ENCODE results near the gene CBR3.

Gene CBR3

GRCh38 chr21:36105327-36105842 lies 29.5 kb upstream of the CBR3 start:
- H3K36me3 ChIP-seq (ENCODE audit: control insufficient read depth, insufficient read depth, low read length), result no peaks in the 10 kb centered on the region
- H3K27me3 ChIP-seq (ENCODE audit: control insufficient read depth, insufficient read depth, low read length), result no peaks in the 10 kb centered on the region
- no peaks in the 10 kb centered on the region for H3K9me3 ChIP-seq (ENCODE audit: control insufficient read depth, low read length)
- TF ChIP-seq, protein P1, sequence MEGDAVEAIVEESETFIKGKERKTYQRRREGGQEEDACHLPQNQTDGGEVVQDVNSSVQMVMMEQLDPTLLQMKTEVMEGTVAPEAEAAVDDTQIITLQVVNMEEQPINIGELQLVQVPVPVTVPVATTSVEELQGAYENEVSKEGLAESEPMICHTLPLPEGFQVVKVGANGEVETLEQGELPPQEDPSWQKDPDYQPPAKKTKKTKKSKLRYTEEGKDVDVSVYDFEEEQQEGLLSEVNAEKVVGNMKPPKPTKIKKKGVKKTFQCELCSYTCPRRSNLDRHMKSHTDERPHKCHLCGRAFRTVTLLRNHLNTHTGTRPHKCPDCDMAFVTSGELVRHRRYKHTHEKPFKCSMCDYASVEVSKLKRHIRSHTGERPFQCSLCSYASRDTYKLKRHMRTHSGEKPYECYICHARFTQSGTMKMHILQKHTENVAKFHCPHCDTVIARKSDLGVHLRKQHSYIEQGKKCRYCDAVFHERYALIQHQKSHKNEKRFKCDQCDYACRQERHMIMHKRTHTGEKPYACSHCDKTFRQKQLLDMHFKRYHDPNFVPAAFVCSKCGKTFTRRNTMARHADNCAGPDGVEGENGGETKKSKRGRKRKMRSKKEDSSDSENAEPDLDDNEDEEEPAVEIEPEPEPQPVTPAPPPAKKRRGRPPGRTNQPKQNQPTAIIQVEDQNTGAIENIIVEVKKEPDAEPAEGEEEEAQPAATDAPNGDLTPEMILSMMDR (IDR thresholded peaks at IDR 0.05), result no peak
- H3K4me3 ChIP-seq (ENCODE audit: low read depth, low read length), result no peak overlapping the region
- H3K9ac ChIP-seq, result no peak overlapping the region
- H3K4me1 ChIP-seq, result no peaks in the 10 kb centered on the region
- H2AFZ ChIP-seq, result no peak overlapping the region
- H3K79me2 ChIP-seq, result no peaks in the 10 kb centered on the region
- H3K27ac ChIP-seq, result no peak overlapping the region
- no peak overlapping the region for H3K4me2 ChIP-seq (ENCODE audit: low read length)

DNA sequence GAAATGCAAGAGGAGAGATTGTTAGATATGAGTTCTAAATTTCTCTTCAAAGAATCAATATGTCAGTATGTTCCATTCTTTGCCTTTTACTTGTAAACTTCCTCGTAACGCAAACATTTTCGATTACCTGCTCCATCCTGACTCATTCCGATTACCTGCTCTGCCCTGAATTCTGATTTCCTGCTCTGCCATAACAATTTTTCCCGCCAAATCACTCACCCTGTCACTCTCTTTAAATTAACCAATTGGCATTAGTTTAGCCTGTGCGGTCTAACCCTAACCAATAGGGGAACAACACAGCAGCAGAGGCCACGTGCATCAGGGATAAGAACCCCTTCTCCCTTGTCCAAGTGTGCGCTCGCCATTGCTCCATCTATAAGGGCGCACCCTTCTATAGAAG lies 25.0 kb upstream of the CBR3 start:
- Histone ChIP-seq H2AFZ (no peak overlapping the region), H3K79me2 (no peaks in the 10 kb centered on the region), H3K36me3 (ENCODE audit: control insufficient read depth, insufficient read depth, low read length) (no peaks in the 10 kb centered on the region), H3K9me3 (ENCODE audit: control insufficient read depth, low read length) (no peaks in the 10 kb centered on the region), H3K4me1 (no peaks in the 10 kb centered on the region), H3K4me2 (ENCODE audit: low read length) (no peak overlapping the region), H3K27ac (no peak overlapping the region), H3K9ac (no peak overlapping the region), H3K4me3 (ENCODE audit: low read depth, low read length) (no peak overlapping the region), H3K27me3 (ENCODE audit: control insufficient read depth, insufficient read depth, low read length) (no peaks in the 10 kb centered on the region)
- TF ChIP-seq, protein P1 (IDR thresholded peaks at IDR 0.05), result no peak

DNA sequence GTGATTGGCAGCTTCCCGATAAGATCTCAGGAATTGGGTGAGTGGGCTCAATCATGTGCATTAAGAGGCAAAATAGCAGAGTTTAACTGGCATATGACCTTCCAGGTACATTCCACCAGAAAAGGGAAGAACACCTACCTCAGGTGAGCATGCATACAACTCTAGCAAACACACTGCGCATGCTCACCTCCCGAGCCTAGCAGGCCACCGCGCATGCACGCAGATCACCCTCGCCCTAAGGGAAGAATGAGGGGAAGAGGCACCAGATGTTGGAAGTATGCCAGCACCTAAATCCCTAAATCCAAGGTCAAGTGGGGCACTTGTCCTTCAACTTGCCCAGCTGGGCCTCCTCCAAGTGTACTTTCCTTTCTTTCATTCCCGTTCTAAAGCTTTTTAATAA lies 23.6 kb upstream of the CBR3 start:
- Histone ChIP-seq H2AFZ (no peak overlapping the region), H3K9me3 (ENCODE audit: control insufficient read depth, low read length) (no peaks in the 10 kb centered on the region), H3K4me2 (ENCODE audit: low read length) (no peak overlapping the region), H3K4me3 (ENCODE audit: low read depth, low read length) (no peak overlapping the region), H3K4me1 (no peaks in the 10 kb centered on the region), H3K27ac (no peak overlapping the region), H3K9ac (no peak overlapping the region), H3K79me2 (no peaks in the 10 kb centered on the region), H3K27me3 (ENCODE audit: control insufficient read depth, insufficient read depth, low read length) (no peaks in the 10 kb centered on the region), H3K36me3 (ENCODE audit: control insufficient read depth, insufficient read depth, low read length) (no peaks in the 10 kb centered on the region)
- TF ChIP-seq, protein P1 (IDR thresholded peaks at IDR 0.05), result no peak

DNA sequence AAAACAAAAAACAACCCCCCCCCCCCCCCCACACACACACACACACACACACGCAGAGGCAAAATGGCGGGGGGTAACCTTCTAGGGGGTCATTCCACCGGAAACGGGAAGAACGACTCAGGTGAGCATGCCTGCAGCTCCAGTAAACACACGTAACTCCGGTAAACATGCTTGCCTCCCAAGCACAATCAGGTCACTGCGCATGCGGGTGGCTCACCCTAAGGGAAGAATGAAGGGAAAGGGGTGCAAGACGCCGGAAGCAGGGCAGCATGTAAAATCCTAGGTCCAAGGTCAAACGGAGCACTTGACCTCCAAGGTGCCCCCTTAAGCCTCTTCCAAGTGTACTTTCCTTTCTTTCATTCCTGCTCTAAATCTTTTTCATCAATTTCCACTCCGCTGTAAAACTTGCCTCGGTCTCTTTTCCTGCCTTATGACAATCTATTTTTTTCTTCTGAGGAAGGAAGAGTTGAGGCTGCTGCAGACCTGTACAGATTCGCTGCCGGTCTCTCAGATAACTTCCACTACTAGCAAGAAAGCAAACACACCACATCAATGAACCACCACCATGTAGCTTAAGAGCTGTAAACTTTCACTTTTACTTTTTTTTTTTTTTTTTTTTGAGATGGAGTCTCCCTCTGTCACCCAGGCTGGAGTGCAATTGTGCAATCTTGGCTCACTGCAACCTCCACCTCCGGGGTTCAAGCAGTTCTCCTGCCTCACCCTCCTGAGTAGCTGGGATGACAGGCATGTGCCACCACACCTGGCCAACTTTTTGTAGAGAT lies 21.0 kb upstream of the CBR3 start:
- Histone ChIP-seq H3K79me2 (no peaks in the 10 kb centered on the region), H3K27me3 (ENCODE audit: control insufficient read depth, insufficient read depth, low read length) (no peaks in the 10 kb centered on the region), H3K36me3 (ENCODE audit: control insufficient read depth, insufficient read depth, low read length) (no peaks in the 10 kb centered on the region), H3K9me3 (ENCODE audit: control insufficient read depth, low read length) (no peaks in the 10 kb centered on the region), H3K4me3 (ENCODE audit: low read depth, low read length) (no peak overlapping the region), H3K4me1 (no peaks in the 10 kb centered on the region), H3K9ac (no peak overlapping the region), H3K4me2 (ENCODE audit: low read length) (no peak overlapping the region), H3K27ac (no peak overlapping the region), H2AFZ (no peak overlapping the region)
- TF ChIP-seq, protein P1 (IDR thresholded peaks at IDR 0.05), result no peak
